NCI-H2171 (cell line): Measurements from ENCODE around the gene DNM1.

Experiments used
- DNase-seq: peaks from one replicate; lab custom pipeline; 2025; lab: John Stamatoyannopoulos, UW

DNM1 gene

GRCh38 chr9:128205296-128205944, 2.2 kb downstream of the DNM1 start:
- DNase-seq, result no peak

GRCh38 chr9:128206484-128206883, 3.3 kb downstream of the DNM1 start:
- DNase-seq, result no peak

GRCh38 chr9:128206916-128207910, 4.0 kb downstream of the DNM1 start:
- DNase-seq, result no peak

- no peak for DNase-seq
Measured at GRCh38 chr9:128208386-128208785, 5.2 kb downstream of the DNM1 start.

- no peak for DNase-seq
Measured at GRCh38 chr9:128208946-128209669, 5.9 kb downstream of the DNM1 start.

- DNase-seq, result peak; percentile 72
Measured at GRCh38 chr9:128211186-128211980, 8.2 kb downstream of the DNM1 start.

GRCh38 chr9:128211981-128212281, 8.8 kb downstream of the DNM1 start:
- no peak for DNase-seq

- DNase-seq, result no peak
Measured at GRCh38 chr9:128213746-128214497, 10.7 kb downstream of the DNM1 start.

GRCh38 chr9:128214571-128215490, 11.7 kb downstream of the DNM1 start:
- DNase-seq, result peak; percentile 75

- DNase-seq, result no peak
Measured at GRCh38 chr9:128215491-128216409, 12.6 kb downstream of the DNM1 start.

- no peak for DNase-seq
Measured at GRCh38 chr9:128216781-128217553, 13.8 kb downstream of the DNM1 start.

- DNase-seq, result no peak
Measured at GRCh38 chr9:128218172-128218517, 15.0 kb downstream of the DNM1 start.

GRCh38 chr9:128218518-128219389, 15.6 kb downstream of the DNM1 start:
- no peak for DNase-seq

- DNase-seq, result no peak
Measured at GRCh38 chr9:128219831-128220230, 16.7 kb downstream of the DNM1 start.

GRCh38 chr9:128222026-128222425, 18.8 kb downstream of the DNM1 start:
- DNase-seq, result no peak

GRCh38 chr9:128222880-128223670, 19.9 kb downstream of the DNM1 start:
- DNase-seq, result no peak
